H7 (cell line): ENCODE data around the gene DST. TPM values are rescaled to one million over a fixed set of nuclear protein-coding genes. Genes with fewer than 3 reads are reported as not detected.

Experiments
- DNase-seq: peaks from one replicate; pipeline ENCODE4 v3.0.0; 2012
- H3K27me3 ChIP-seq: 2 replicates; pipeline ENCODE4 v1.6.0; 2011; ENCODE audit warnings: mild to moderate bottlenecking, low read length; ENCODE audit not compliant: control insufficient read depth, insufficient read depth
- H3K36me3 ChIP-seq: replicated peaks from 2 replicates; pipeline ENCODE4 v1.5.1; 2011; ENCODE audit warnings: low read length; ENCODE audit not compliant: control insufficient read depth, insufficient read depth
- H3K4me3 ChIP-seq: 2 replicates; pipeline ENCODE4 v1.5.1; 2011; ENCODE audit warnings: low read depth, mild to moderate bottlenecking, control low read depth, low read length, moderate library complexity; ENCODE audit not compliant: insufficient read depth
- total RNA-seq: library from RNA; depleted of rRNA; stranded (reverse); fragments of >200 nt; shearing (Covaris generic); gene quantifications from 2 replicates; pipeline ENCODE4 v1.2.3, GENCODE V29; 2014

DST gene
- total RNA-seq, 1 experiment from 2014 or later = 49.2 TPM

GRCh38 chr6:56521976-56522375 is 120.7 kb downstream of the DST start:
- H3K27me3 ChIP-seq = no peaks in the 10 kb centered on the region
- no peak for DNase-seq
- H3K36me3 ChIP-seq = peaks cover 1% of the 10 kb centered on the region; the same call in 1 of the 2 replicates
- H3K4me3 ChIP-seq = no peak overlapping the region

GRCh38 chr6:56521454-56521853 is 121.2 kb downstream of the DST start:
- DNase-seq = no peak
- Histone ChIP-seq H3K4me3 (no peak overlapping the region), H3K36me3 (peaks cover 1% of the 10 kb centered on the region; the same call in 1 of the 2 replicates), H3K27me3 (no peaks in the 10 kb centered on the region)

GRCh38 chr6:56520218-56520617 is 122.5 kb downstream of the DST start:
- no peaks in the 10 kb centered on the region for H3K27me3 ChIP-seq
- DNase-seq = no peak
- peaks cover 1% of the 10 kb centered on the region; the same call in 1 of the 2 replicates for H3K36me3 ChIP-seq
- H3K4me3 ChIP-seq = no peak overlapping the region

GRCh38 chr6:56518995-56519767 is 123.5 kb downstream of the DST start:
- H3K27me3 ChIP-seq = no peaks in the 10 kb centered on the region
- H3K36me3 ChIP-seq = peaks cover 1% of the 10 kb centered on the region; the same call in 1 of the 2 replicates
- no peak for DNase-seq
- H3K4me3 ChIP-seq = no peak overlapping the region

GRCh38 chr6:56517155-56517745 is 125.4 kb downstream of the DST start:
- Histone ChIP-seq H3K27me3 (no peaks in the 10 kb centered on the region), H3K4me3 (no peak overlapping the region), H3K36me3 (peaks cover 1% of the 10 kb centered on the region; the same call in 1 of the 2 replicates)
- DNase-seq = no peak

- DNase-seq = no peak
- H3K27me3 ChIP-seq = no peaks in the 10 kb centered on the region
- peaks cover 1% of the 10 kb centered on the region; the same call in 1 of the 2 replicates for H3K36me3 ChIP-seq
- no peak overlapping the region for H3K4me3 ChIP-seq
Measured at GRCh38 chr6:56516003-56516402, 126.7 kb downstream of the DST start.

- Histone ChIP-seq H3K27me3 (no peaks in the 10 kb centered on the region), H3K4me3 (no peak overlapping the region), H3K36me3 (peaks cover 1% of the 10 kb centered on the region; the same call in 1 of the 2 replicates)
- no peak for DNase-seq
Measured at GRCh38 chr6:56515081-56515905, 127.4 kb downstream of the DST start.

- Histone ChIP-seq H3K36me3 (no peaks in the 10 kb centered on the region; the same call in 1 of the 2 replicates), H3K4me3 (no peak overlapping the region), H3K27me3 (no peaks in the 10 kb centered on the region)
- no peak for DNase-seq
Measured at GRCh38 chr6:56514395-56514794, 128.3 kb downstream of the DST start.

- H3K4me3 ChIP-seq = no peak overlapping the region
- H3K27me3 ChIP-seq = no peaks in the 10 kb centered on the region
- DNase-seq = no peak
- peaks cover 3% of the 10 kb centered on the region; the same call in 1 of the 2 replicates for H3K36me3 ChIP-seq
Measured at GRCh38 chr6:56513631-56514030, 129.1 kb downstream of the DST start.

- Histone ChIP-seq H3K27me3 (no peaks in the 10 kb centered on the region), H3K36me3 (peaks cover 5% of the 10 kb centered on the region)
Measured at GRCh38 chr6:56511591-56511990, 131.1 kb downstream of the DST start.

GRCh38 chr6:56510984-56511531 is 131.6 kb downstream of the DST start:
- Histone ChIP-seq H3K36me3 (peaks cover 7% of the 10 kb centered on the region), H3K27me3 (no peaks in the 10 kb centered on the region), H3K4me3 (no peak overlapping the region)
- DNase-seq = no peak

More at GRCh38 chr6:56511591-56511990, 131.1 kb downstream of the DST start:
- H3K4me3 ChIP-seq = no peak overlapping the region
- no peak for DNase-seq

GRCh38 chr6:56509031-56509430 is 133.7 kb downstream of the DST start:
- no peak for DNase-seq
- peaks cover 7% of the 10 kb centered on the region for H3K36me3 ChIP-seq

GRCh38 chr6:56507517-56507916 is 135.2 kb downstream of the DST start:
- no peaks in the 10 kb centered on the region for H3K27me3 ChIP-seq
- DNase-seq = no peak
- peaks cover 7% of the 10 kb centered on the region for H3K36me3 ChIP-seq
- no peak overlapping the region for H3K4me3 ChIP-seq

More at GRCh38 chr6:56509031-56509430, 133.7 kb downstream of the DST start:
- H3K27me3 ChIP-seq = no peaks in the 10 kb centered on the region
- H3K4me3 ChIP-seq = no peak overlapping the region

GRCh38 chr6:56505512-56506260 is 137.0 kb downstream of the DST start:
- Histone ChIP-seq H3K36me3 (peaks cover 7% of the 10 kb centered on the region), H3K27me3 (no peaks in the 10 kb centered on the region), H3K4me3 (no peak overlapping the region)
- no peak for DNase-seq
